Hematopoietic multipotent progenitor cell (in vitro differentiated cells): ENCODE measurements around the gene SET. TPM values are rescaled to one million over a fixed set of nuclear protein-coding genes. Genes with fewer than 3 reads are reported as not detected.
A peak's percentile ranks its signal among the peaks of the same experiment; 100 is the strongest.

Experiments used
- DNase-seq, 3 donors: peaks; one replicate each; pipeline ENCODE4 v3.0.0-alpha.2; 2011 to 2015; ENCODE audit warnings: low read depth in 2 of 3, low spot score in 2 of 3
- total RNA-seq: library from RNA; depleted of rRNA; stranded (reverse); fragments of >200 nt; gene quantifications from one replicate; pipeline ENCODE4 v1.2.3, GENCODE V29; 2012

Gene SET
- total RNA-seq, 1 donor = 123 TPM

DNA sequence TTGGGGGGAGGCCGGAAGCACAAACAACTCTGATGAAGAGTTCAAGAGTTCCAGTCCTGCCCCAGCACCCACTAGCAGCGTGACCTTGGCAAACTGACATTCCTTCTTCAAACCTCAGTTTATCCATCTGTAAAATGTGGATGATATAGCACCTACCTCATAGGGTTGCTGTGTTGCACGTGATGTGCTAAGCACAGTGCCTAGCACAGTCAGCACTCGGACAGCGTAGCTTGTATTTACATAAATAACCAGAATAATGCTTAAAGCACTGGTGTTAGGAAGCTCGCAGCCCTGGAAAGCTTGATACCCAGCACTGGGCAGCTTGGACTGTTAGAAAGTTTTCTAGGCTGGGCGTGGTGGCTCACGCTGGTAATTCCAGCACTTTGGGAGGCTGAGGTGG is 18.4 kb downstream of the SET start:
- no peak for DNase-seq

DNA sequence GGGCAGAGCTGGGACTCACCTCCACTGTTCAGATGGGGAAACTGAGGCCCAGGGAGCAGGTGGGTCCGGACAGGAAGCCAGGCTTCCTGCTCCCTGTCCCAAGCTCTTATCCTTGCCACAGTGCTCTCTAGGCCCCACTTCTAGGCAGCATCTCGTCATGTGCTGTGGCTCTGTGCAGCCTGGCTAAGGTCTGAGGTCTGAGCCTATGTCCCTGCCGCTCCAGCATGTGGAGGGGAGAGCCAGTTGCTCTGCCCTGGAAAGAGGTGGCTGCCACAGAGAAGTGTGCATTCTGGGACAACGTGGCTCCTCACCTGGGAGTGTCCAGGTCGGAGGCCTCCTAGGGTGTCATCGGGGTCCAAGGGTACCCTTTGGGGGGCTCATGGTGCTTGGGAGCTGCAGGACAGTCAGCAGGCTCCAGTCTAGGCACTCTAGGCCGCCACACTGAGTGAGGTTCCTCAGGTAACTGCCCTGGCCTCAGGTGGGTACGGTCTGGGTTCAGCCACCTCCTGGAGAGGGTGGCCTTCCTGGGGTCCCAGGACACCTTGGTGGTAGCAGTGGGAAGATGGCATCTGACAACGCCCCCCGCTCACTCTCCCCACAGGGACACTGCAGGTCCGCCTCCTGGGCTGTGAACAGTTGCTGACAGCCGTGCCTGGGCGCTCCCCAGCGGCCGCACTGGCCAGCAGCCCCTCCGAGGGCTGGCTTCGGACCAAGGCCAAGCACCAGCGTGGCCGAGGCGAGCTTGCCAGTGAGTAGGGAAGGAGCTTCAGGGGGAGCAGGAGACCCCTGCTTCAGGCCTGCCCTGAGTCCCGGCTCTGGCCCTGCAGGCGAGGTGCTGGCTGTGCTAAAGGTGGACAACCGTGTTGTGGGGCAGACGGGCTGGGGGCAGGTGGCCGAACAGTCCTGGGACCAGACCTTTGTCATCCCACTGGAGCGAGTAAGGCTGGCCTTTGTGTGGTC is 23.7 kb downstream of the SET start:
- DNase-seq = no peak

GRCh38 chr9:128713411-128713780 is 24.4 kb downstream of the SET start:
- no peak for DNase-seq

GRCh38 chr9:128713941-128714573 is 25.0 kb downstream of the SET start:
- DNase-seq = no peak

- no peak for DNase-seq
Observed at GRCh38 chr9:128714586-128715435, 25.8 kb downstream of the SET start.

DNA sequence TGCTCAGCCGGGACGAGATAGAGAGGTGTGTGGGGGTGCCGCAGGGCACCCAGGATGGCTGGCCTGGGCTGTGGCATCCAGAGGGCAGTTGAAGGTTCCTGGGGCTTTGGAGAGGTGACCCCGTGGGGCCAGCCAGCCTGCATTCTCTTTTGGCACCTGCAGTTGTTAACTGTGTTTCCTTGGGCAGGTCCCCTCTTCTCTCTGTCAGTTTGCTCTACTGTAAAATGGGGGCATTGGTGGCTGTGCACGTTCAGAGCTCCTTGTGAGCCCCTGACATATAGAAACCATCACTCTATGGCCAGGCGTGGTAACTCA is 26.4 kb downstream of the SET start:
- DNase-seq = no peak

DNA sequence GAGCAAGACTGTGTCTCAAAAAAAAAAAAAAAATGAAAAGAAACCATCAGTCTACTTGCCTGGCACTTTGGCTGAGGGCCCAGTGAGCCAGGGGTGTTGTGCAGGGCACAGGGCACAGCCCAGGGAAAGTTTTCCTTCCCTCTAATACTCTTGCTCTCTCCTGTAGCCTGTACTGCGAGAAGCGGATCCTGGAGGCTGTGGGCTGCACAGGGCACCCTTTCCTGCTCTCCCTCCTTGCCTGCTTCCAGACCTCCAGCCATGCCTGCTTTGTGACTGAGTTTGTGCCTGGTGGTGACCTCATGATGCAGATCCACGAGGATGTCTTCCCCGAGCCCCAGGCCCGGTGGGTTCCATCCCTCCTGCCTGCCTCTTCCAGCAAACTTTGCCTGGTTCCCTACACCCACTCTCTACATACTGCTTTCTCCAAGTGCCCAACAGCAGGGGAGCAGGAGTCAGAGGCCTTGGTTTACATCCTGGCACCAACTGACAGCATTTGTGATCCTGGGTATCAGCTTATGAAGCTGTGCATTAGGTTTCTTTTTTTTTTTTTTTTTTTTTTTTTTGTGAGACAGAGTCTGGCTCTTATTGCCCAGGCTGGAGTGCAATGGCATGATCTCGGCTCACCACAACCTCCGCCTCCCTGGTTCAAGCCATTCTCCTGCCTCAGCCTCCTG is 27.7 kb downstream of the SET start:
- DNase-seq = no peak

GRCh38 chr9:128718047-128718446 is 29.0 kb downstream of the SET start:
- DNase-seq = no peak

DNA sequence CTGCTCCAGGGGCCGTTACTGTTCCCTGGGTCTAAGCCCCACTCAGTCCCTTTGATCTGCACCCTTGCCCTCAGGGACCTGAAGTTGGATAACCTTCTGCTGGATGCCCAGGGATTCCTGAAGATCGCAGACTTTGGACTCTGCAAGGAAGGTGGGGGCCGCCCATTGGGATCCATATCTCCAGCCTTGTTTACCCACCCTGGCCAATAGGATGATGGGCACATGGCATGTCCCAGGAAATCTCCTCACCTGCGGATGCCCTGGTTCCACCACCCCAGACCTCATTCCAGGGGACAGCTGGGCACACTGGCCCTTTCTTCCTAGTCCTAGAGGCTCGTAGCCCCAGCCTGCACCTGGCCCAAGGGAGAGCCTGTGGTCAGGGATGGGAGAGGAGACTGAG is 29.5 kb downstream of the SET start:
- DNase-seq = no peak

DNA sequence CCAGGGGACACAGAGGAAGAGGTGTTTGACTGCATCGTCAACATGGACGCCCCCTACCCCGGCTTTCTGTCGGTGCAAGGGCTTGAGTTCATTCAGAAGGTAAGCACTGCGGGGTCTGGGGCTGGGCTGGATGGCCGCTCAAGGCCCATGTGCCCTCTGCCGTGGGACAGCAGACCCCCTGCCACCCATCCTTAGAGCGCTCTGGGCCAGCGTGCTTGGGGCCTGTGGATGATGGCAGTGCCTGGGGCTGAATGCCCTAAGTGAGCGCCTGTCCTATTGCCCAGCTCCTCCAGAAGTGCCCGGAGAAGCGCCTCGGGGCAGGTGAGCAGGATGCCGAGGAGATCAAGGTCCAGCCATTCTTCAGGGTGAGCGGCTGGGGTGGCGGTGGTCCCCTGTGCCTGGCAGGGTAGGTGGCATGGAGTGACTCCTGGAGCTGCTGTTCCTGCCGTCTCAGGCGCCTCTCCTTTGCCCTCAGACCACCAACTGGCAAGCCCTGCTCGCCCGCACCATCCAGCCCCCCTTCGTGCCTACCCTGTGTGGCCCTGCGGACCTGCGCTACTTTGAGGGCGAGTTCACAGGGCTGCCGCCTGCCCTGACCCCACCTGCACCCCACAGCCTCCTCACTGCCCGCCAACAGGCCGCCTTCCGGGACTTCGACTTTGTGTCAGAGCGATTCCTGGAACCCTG is 31.0 kb downstream of the SET start:
- no peak for DNase-seq

DNA sequence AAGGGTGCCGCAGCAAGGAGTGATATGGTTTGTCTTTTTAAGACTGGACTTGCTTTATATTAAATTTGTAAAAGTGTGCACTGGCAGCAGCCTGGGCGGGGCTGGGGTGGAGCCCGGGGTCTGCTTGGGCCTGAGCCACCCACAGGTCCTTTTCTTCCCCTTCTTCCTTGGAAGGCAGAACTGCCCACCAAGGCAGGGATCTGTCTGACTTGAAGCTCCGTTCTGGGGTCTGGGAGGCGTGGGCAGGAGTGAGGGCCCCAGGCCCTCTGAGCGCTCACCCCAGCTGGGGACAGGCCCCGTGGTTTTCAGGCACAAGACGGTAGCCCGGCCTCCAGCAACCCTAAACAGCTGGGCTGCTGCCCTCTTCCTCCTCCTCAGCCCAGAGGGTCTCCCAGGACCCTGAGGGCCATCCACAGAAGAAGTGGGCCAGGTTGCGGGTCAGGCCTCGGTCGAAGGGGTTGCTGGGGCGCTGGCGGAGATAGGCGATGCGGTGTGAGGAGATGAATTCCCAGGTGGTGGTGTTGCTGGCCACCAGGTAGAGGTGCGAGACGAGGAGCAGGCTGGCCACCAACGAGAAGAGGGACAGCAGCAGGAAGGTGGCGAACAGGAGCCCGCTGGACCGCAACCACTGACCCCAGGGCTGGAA is 31.9 kb downstream of the SET start:
- DNase-seq = no peak

GRCh38 chr9:128721487-128722010 is 32.5 kb downstream of the SET start:
- DNase-seq = no peak

GRCh38 chr9:128722380-128723351 is 33.6 kb downstream of the SET start:
- DNase-seq = no peak

DNA sequence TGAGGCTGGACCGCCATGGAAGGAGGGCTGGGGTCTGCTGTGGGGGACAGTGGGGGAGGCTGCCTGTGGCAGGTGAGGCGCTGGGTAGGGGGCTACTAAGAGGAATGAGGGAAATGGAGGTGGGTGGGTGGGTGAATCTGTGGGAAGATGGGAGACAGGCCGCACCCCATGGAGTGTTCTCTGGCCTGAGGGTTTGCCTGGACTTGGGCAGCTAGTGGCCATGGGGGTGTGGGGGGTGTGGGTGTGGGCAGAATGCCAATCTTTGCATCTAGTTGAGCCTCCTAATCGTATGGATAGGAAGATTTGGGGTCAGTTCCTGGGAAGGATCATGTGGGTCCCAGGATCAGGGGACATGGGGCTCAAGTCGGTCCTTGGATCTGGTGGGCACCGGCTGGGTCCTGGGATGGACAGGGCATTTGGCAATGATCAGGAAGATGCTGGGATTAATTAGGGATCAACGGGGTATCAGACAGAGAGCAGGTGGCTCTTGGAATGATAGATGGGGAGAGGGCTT is 34.4 kb downstream of the SET start:
- DNase-seq = peak in 1 of 3 donors; percentile 8

DNA sequence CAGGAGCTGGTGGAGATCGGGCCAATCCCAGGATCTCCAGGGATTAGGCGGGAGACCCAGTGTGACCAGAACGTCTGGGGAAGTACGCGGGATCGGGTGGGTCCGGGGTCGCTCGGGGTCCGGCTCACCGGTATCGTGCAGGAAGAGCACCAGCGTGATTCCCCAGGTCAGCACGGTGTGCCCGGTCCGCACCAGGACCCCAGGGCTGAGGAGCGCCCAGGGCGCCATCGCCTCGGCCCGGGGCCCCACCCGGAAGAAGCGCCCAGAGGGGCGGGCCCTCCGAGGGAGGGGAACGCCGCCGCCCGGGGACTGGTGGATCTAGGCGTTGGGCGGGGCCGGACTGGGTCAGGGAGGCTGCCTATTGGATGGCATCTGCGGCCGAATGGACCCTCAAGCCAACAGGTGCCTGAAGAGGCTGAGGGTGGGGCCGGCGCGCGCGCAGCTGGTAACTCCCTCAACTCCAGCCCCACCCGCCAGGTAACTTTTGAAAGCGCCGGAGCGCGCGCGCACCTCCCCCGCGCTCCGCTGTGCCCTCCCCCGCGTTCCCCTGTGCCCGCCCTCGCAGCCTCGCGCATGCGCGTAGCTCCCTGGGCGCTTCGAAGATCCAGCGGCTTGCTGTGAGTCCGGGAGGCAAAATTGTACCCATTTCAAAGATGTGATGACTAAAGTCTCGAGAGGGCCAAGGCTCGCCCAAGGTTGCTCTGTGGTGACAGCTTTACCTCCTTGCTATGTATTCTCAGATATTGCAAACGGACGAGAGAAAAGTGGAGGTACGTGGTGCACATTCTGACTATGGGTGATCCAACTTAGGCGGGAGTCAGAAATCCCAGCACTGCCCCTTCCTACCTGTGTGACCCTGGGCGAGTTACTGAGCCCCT is 35.1 kb downstream of the SET start, which contains the start of gene ZDHHC12:
Gene ZDHHC12, minus strand, starts transcription at position 262 of the 878 bp plus-strand sequence. Its CDS starts 34 bp downstream, at position 228.
- peak; percentile 97 to 99 (median 98) for DNase-seq

- peak in 2 of 3 donors; percentile 30 to 53 for DNase-seq
Observed at GRCh38 chr9:128724744-128725211, 35.8 kb downstream of the SET start.
